HepG2 (cell line): ENCODE data around the gene ZBTB21. TPM values are rescaled to one million over a fixed set of nuclear protein-coding genes. Genes with fewer than 3 reads are reported as not detected.
A peak's percentile ranks its signal among the peaks of the same experiment; 100 is the strongest.

Experiments
- ATF7-NPFF ChIP-seq: sonication (generic); formaldehyde crosslinking; IDR thresholded peaks from 2 replicates; pipeline ENCODE4 v1.8.1; 2023; ENCODE audit warnings: mild to moderate bottlenecking, low read depth, missing genetic modification reagents, moderate library complexity
- CCAR2 ChIP-seq: fragments of 200-400 bp; formaldehyde crosslinking; optimal IDR thresholded peaks from 2 replicates; pipeline ENCODE3; 2018; ENCODE audit warnings: low read depth, mild to moderate bottlenecking, low read length, moderate library complexity
- FOXP1 ChIP-seq, 2 experiments: fragments of 450-650 bp in 1 of 2; IDR thresholded peaks; 2 replicates each; pipeline ENCODE4 v1.6.1; 2017 to 2018; ENCODE audit warnings: antibody characterized with exemption in 1 of 2
- HBP1 ChIP-seq: IDR thresholded peaks from 2 replicates; pipeline ENCODE4 v1.6.1; 2016; ENCODE audit warnings: low read depth, control low read depth
- MIER3 ChIP-seq: IDR thresholded peaks from 2 replicates; pipeline ENCODE4 v1.6.1; 2016; ENCODE audit warnings: missing compliant biosample characterization, borderline replicate concordance
- NAIF1 ChIP-seq: sonication (generic); formaldehyde crosslinking; IDR thresholded peaks from 2 replicates; pipeline ENCODE4 v1.5.0; 2020; ENCODE audit warnings: mild to moderate bottlenecking, missing genetic modification reagents, borderline replicate concordance
- NR2F6 ChIP-seq, 2 experiments: IDR thresholded peaks; 2 replicates each; pipeline ENCODE4 v1.6.1; 2016; ENCODE audit warnings: antibody characterized with exemption in 1 of 2, mild to moderate bottlenecking in 1 of 2
- PRMT3 ChIP-seq: sonication (generic); formaldehyde crosslinking; IDR thresholded peaks from 2 replicates; pipeline ENCODE4 v1.8.1; 2022; ENCODE audit warnings: low read depth, mild to moderate bottlenecking, moderate library complexity, missing genetic modification reagents, borderline replicate concordance
- RBM22 ChIP-seq: fragments of 200-400 bp; formaldehyde crosslinking; optimal IDR thresholded peaks from 2 replicates; pipeline ENCODE3; 2017; ENCODE audit warnings: mild to moderate bottlenecking, low read length, moderate library complexity
- REST ChIP-seq, 2 experiments: IDR thresholded peaks; 2 replicates each; pipeline ENCODE4 v1.6.1; 2011 to 2012; ENCODE audit warnings: low read length in 2 of 2, borderline replicate concordance in 1 of 2, low read depth in 1 of 2, mild to moderate bottlenecking in 1 of 2, moderate library complexity in 1 of 2
- RFXANK ChIP-seq: IDR thresholded peaks from 2 replicates; pipeline ENCODE4 v1.6.1; 2016
- U2AF2 ChIP-seq: fragments of 200-400 bp; formaldehyde crosslinking; IDR thresholded peaks from 2 replicates; pipeline ENCODE4 v1.6.1; 2017; ENCODE audit warnings: low read depth, mild to moderate bottlenecking, low read length
- USF2 ChIP-seq, 2 experiments: sonication (generic) in 1 of 2; formaldehyde crosslinking in 1 of 2; IDR thresholded peaks; 2 replicates each; pipeline versions ENCODE4 v1.5.1 to v1.6.1; 2011 to 2020; ENCODE audit warnings: borderline replicate concordance in 1 of 2, low read depth in 1 of 2, low read length in 1 of 2, mild to moderate bottlenecking in 1 of 2, missing genetic modification reagents in 1 of 2, moderate library complexity in 1 of 2
- ZMYM2 ChIP-seq: sonication (generic); formaldehyde crosslinking; IDR thresholded peaks from 2 replicates; pipeline ENCODE4 v1.8.0; 2022; ENCODE audit warnings: mild to moderate bottlenecking, missing genetic modification reagents
- ZNF598 ChIP-seq: sonication (generic); formaldehyde crosslinking; IDR thresholded peaks from 2 replicates; pipeline ENCODE4 v1.5.1; 2020; ENCODE audit warnings: mild to moderate bottlenecking, missing genetic modification reagents, borderline replicate concordance
- ZNF780A ChIP-seq: sonication (generic); formaldehyde crosslinking; IDR thresholded peaks from 2 replicates; pipeline ENCODE4 v1.8.0; 2022; ENCODE audit warnings: mild to moderate bottlenecking, missing genetic modification reagents, moderate library complexity
- ZSCAN9 ChIP-seq: IDR thresholded peaks from 2 replicates; pipeline ENCODE4 v1.6.1; 2016; ENCODE audit warnings: borderline replicate concordance
- polyA plus RNA-seq, 8 experiments: library from polyadenylated mRNA; depleted of rRNA in 3 of 8; stranded (reverse) in 7 of 8; unstranded in 1 of 8; fragments of >200 nt; fragmentation: Illumina TruSeq in 4 of 8; extraction: Trizol in 4 of 8; gene quantifications; 2 replicates each; pipeline versions ENCODE4 v1.2.1 to v1.2.3, GENCODE V29; 2011 to 2016; ENCODE audit warnings: low read depth in 4 of 8, missing spikeins in 1 of 8, mixed read lengths in 1 of 8; ENCODE audit not compliant: insufficient read depth in 1 of 8
- total RNA-seq, 5 experiments: library from RNA; depleted of rRNA; stranded (reverse); fragments of >200 nt; fragmentation: Illumina TruSeq; extraction: Trizol; gene quantifications; 2 replicates each; pipeline ENCODE4 v1.2.3, GENCODE V29; 2016; ENCODE audit warnings: low read depth in 1 of 5

ZBTB21 gene
- total and polyA plus RNA-seq, 2 of the 13 experiments (the other 11 are each of a cell fraction or from before 2014, with no cell fraction given) = 4.5 to 6.1 TPM

GRCh38 chr21:41973861-41974751 is 36.1 kb downstream of the ZBTB21 start (continued):
- no peak for TF ChIP-seq RFXANK (CRISPR knock-in tag)
- TF ChIP-seq ZNF598 (CRISPR knock-in tag) = no peak
- no peak for TF ChIP-seq ATF7-NPFF
- TF ChIP-seq ZNF780A (CRISPR knock-in tag) = no peak
- no peak for TF ChIP-seq CCAR2
- TF ChIP-seq HBP1 (CRISPR knock-in tag) = no peak
- TF ChIP-seq U2AF2 = no peak
- no peak for TF ChIP-seq ZSCAN9 (CRISPR knock-in tag)
- TF ChIP-seq NAIF1 (CRISPR knock-in tag) = no peak
- no peak for TF ChIP-seq USF2 (IDR thresholded peaks at IDR 0.05; ENCODE audit: low read depth, low read length)
- TF ChIP-seq USF2 (CRISPR knock-in tag; IDR thresholded peaks at IDR 0.05; ENCODE audit: borderline replicate concordance) = no peak
- TF ChIP-seq NR2F6 (IDR thresholded peaks at IDR 0.05) = no peak
- TF ChIP-seq NR2F6 (CRISPR knock-in tag; IDR thresholded peaks at IDR 0.05) = no peak
- no peak for TF ChIP-seq RBM22
- TF ChIP-seq MIER3 (CRISPR knock-in tag) = no peak
- TF ChIP-seq ZMYM2 (CRISPR knock-in tag) = 0 out of 2 replicates have a peak, but pooled peaks have one; percentile 22
- TF ChIP-seq REST (IDR thresholded peaks at IDR 0.05; ENCODE audit: borderline replicate concordance in 1 of 2, low read depth in 1 of 2, low read length in 2 of 2) = no peak
- TF ChIP-seq PRMT3 (CRISPR knock-in tag) = no peak
- TF ChIP-seq FOXP1 (IDR thresholded peaks at IDR 0.05) = no peak
- TF ChIP-seq FOXP1 (CRISPR knock-in tag; IDR thresholded peaks at IDR 0.05) = no peak
